ENCODE results near the gene RSPO4.

RSPO4 gene

GRCh38 chr20:920311-920710 lies 81.8 kb downstream of the RSPO4 start:
- no peak for TF ChIP-seq CTCF (IDR thresholded peaks at IDR 0.05)

GRCh38 chr20:919491-919916 lies 82.6 kb downstream of the RSPO4 start:
- no peak for TF ChIP-seq CTCF (IDR thresholded peaks at IDR 0.05)

GRCh38 chr20:917416-917815 lies 84.7 kb downstream of the RSPO4 start:
- no peak for TF ChIP-seq CTCF (IDR thresholded peaks at IDR 0.05)

- TF ChIP-seq CTCF (IDR thresholded peaks at IDR 0.05) = no peak
Observed at GRCh38 chr20:916825-917224, 85.3 kb downstream of the RSPO4 start.

GRCh38 chr20:916125-916799 lies 85.8 kb downstream of the RSPO4 start, which contains the start of gene ANGPT4:
TSS of gene ANGPT4 (minus strand) at chr20:916334. CDS start at chr20:916214, 120 bp downstream.
- no peak for TF ChIP-seq CTCF (IDR thresholded peaks at IDR 0.05)

- TF ChIP-seq CTCF (IDR thresholded peaks at IDR 0.05) = no peak
Observed at GRCh38 chr20:914727-915498, 87.2 kb downstream of the RSPO4 start.

GRCh38 chr20:913306-913849 lies 88.7 kb downstream of the RSPO4 start:
- TF ChIP-seq CTCF (IDR thresholded peaks at IDR 0.05) = no peak
